GM12891 (cell line): Measurements from ENCODE around the gene NDUFA6.
"Not testable (repeated sequence)": the region's sequence is repeated elsewhere in the genome, so short reads cannot be mapped to it uniquely, and the experiment has no call there.

Source experiments
- DNase-seq: peaks from one replicate; pipeline ENCODE4 v3.0.0; 2011; ENCODE audit warnings: low spot score; ENCODE audit not compliant: insufficient read length
- FAIRE-seq: peaks from 2 replicates; lab custom pipeline; 2011; peaks lifted over from hg19 to GRCh38; lab: Jason Lieb, UNC
- PAX5 ChIP-seq: IDR thresholded peaks from 2 replicates; pipeline ENCODE4 v1.6.1; 2011; ENCODE audit warnings: low read length, moderate library complexity, mild to moderate bottlenecking; ENCODE audit not compliant: insufficient read depth, severe bottlenecking
- POLR2A ChIP-seq: IDR thresholded peaks from 2 replicates; pipeline ENCODE4 v1.6.1; 2011; ENCODE audit warnings: low read depth, low read length, control low read depth
- POLR2AphosphoS5 ChIP-seq: IDR thresholded peaks from 2 replicates; pipeline ENCODE4 v1.6.1; 2011; ENCODE audit warnings: low read depth, low read length, control low read depth
- POU2F2 ChIP-seq: IDR thresholded peaks from 2 replicates; pipeline ENCODE4 v1.6.1; 2011; ENCODE audit warnings: low read depth, mild to moderate bottlenecking, control low read depth, low read length, moderate library complexity
- SPI1 ChIP-seq: IDR thresholded peaks from 2 replicates; pipeline ENCODE4 v1.6.1; 2011; ENCODE audit warnings: low read depth, low read length, control low read depth
- TAF1 ChIP-seq: IDR thresholded peaks from 2 replicates; pipeline ENCODE4 v1.6.1; 2011; ENCODE audit warnings: low read depth, low read length, control low read depth

The NDUFA6 gene

DNA sequence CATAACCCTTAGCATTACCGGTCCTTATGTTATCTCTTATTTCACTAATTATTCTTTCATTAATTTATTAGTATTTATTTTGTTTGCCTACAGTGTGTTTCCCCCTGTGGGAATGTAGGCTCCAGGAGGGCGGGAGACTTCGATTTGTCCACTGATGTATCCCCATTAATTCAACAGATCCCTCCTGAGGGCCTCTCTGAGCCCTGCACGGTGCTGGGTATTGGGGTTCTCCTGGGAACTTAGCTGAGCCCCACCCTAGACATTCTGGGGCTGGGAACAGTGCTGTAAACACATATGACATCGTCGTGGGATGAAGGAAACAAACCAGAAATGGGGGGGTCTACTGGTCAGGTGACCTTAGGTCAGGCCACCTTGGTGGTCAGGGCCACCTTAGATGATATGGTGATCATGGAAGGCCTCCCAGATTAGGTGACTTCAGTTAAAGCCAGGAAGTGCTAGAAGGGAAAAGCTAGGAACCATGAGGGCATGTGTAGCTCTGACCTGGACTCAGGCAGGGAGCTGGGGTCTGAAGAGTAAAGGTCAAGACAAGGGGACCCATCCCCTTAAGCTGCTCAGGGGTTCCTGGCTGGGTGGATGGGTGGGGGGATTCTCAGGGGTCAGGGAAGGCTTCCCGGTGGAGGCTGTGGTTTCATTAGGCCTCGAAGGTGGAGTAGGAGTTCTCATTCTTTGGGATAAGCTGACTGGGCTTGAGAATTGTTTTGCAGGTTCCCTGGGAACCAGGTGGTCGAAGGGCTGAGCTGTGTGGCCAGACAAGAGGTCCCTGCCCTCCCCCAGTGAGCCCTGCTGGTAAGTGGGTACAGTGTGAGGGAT is 15.5 kb downstream of the NDUFA6 start:
- DNase-seq: no peak
- TF ChIP-seq SPI1: no peak
- no peak for TF ChIP-seq TAF1
- TF ChIP-seq PAX5: no peak
- no peak for TF ChIP-seq POLR2AphosphoS5
- TF ChIP-seq POU2F2: no peak
- TF ChIP-seq POLR2A: no peak
- peak; percentile 41 for FAIRE-seq

DNA sequence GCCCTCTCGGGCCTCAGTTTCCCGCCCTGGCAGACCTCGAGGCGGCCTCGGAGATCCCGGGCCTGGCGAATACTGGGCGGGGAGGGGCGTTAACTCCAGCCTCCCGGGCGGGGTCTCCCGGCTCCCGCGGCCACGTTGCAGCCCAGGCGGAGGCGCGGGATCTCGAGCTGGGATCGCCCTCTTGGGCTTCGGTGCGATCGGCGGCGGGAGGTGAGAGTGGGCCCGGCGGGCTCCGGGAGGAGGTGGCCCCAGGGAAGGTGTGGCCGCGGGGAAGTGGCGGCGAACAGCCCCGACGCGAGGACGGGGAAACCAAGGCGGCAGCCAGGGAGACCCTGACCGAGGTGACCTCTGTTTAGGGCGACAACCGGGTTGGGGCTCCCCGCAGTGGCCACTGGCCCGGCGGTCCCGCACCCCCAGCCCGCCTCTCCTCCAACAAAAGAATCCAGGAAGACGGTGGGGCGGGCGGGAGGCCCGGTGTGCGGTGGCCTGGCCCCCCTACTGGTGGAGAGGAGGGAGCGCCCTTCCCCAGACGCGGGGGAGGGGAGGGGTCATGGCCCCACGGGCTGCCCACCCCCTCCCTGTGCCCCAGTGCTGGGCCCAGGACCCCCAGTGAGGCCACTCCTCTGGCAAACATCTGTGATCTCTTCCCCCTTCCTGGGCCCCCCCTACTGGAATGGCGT is 16.3 kb downstream of the NDUFA6 start, which contains the start of gene PHETA2:
TSS of gene PHETA2 (plus strand) at position 117 of the 680 bp plus-strand sequence. CDS start 3,046 bp downstream, outside the sequence.
- TF ChIP-seq PAX5 (no peak), POLR2A (no peak), SPI1 (no peak), POLR2AphosphoS5 (no peak), TAF1 (no peak), POU2F2 (no peak)
- DNase-seq: no peak
- FAIRE-seq: peak; percentile 51

DNA sequence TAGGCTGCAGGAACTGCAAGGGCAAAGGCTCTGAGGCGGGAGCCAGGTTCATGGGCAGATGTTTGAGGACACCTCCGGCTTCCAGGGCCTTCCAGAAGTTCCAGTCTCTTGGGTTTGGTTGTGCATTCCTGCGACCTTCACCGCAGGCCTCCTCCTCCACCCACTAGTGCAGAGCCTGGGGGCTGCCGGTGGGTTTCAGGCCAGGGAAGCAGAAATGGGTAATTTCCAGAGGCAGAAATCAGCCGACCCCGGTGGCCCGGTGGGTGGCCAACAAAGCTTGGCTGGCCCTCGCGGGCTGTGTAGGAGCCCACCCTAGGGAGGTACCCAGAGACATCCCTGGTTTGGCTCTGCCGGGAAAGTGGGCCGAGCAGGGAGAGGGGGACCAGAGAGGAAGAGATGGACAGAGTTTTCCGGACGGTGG is 16.9 kb downstream of the NDUFA6 start:
- FAIRE-seq (no peak), DNase-seq (no peak)
- TF ChIP-seq SPI1 (no peak), TAF1 (no peak), PAX5 (no peak), POLR2AphosphoS5 (no peak), POLR2A (no peak), POU2F2 (no peak)

DNA sequence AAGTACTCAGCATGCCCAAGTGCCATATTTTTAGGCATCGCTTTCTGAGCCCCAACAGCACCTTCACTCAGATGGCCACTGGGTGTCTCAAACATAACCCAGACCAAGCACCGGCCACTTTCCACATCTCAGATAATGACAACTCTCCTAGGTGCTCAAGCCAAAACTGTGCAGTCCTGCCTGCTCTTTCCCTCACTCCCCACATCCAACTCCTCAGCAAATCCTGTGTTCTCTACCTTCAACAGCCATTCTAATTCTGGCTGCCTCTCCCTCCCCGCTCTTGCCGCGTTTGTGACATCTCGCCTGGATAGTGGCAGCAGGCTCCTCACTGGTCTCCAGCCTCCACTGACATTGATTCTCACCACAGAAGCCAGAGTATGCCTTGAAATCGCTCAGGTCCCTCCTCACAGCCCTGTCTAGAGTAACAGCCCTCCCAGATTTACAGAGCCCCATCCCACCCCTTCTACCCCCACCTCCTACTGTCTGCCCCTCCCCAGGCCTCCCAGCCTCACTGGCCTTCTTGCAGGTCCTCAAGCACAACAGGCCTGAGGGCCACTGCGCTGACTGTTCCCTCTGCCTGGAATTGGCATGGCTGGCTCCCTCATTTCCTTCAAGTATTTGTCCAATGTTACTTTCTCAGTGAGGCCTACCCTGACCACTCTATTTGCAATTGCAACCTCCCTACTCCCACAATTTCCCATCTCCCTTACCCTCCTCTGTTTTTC is 17.8 kb downstream of the NDUFA6 start:
- TF ChIP-seq POU2F2: no peak
- no peak for TF ChIP-seq TAF1
- TF ChIP-seq POLR2AphosphoS5: no peak
- no peak for TF ChIP-seq SPI1
- TF ChIP-seq PAX5: no peak
- TF ChIP-seq POLR2A: no peak
- no peak for DNase-seq
- peak; percentile 23 for FAIRE-seq

DNA sequence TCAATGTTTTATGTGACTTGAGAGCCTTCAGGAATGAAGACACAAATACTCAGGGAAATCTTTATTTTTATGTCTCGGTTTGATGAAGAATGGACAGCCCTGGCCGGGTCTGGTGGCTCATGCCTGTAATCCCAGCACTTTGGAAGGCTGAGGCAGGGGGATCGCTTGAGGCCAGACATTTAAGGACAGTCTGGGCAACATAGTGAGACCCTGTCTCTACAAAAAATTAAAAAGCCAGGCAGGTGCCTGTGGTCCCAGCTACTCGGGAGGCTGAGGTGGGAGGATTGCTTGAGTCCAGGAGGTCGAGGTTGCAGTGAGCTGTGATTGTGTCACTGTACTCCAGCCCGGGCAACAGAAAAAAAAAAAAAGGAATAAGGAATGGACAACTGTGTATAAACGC is 19.1 kb downstream of the NDUFA6 start:
- DNase-seq: not testable (repeated sequence)

DNA sequence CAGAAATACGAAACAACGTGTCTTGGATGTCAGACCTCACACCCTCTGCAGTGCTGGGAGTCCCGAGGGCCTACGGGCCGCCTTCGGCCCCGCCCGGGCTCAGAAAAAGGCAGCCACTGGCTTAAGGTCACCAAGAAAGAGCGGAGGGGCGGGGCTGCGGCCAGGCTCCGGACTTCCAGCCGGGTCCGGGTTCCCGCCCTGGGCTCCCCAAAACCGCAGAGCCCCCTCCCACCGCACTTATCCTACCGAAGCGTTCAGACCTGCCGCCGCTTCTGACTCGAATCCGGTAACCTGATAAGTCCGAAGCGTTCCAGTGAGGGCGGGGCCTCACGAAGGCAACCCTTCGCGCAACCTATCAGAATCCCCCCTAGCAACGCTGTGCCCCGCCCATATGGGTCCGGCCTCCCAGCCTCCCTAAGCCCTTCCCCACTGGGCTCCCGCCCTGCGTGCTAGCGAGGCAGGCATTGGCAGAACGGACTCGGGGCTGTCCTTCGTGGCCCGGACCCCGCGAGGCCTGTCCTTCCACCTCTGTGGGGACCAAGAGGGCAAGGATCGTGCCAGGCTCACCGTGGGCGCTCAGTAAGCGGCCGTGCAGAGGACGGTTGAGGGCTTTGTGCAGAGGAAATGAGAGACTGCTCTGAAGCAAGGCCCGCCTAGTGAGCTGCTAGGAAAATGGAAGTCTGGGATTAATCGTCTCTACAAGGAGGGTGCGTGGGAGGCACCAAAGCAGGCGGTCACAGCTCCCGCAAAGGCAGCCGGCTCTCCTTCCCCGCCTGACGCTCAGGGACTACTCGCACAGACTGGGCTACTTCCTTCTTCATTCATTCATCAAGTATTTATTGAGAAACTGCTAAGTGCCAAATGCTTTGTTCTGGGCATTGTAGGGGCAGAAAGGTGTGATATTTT is 19.8 kb downstream of the NDUFA6 start, which contains the start of gene NAGA:
TSS of gene NAGA (minus strand) at position 296 of the 906 bp plus-strand sequence. CDS start 515 bp downstream, outside the sequence.
- FAIRE-seq: peak; percentile 99
- DNase-seq: peak; percentile 96
- peak; percentile 4; the same call in 1 of the 2 replicates for TF ChIP-seq SPI1
- TF ChIP-seq POLR2AphosphoS5: peak; percentile 66
- no peak for TF ChIP-seq PAX5

More for the DNA sequence above, 19.1 kb downstream of the NDUFA6 start:
- not testable (repeated sequence) for FAIRE-seq

DNA sequence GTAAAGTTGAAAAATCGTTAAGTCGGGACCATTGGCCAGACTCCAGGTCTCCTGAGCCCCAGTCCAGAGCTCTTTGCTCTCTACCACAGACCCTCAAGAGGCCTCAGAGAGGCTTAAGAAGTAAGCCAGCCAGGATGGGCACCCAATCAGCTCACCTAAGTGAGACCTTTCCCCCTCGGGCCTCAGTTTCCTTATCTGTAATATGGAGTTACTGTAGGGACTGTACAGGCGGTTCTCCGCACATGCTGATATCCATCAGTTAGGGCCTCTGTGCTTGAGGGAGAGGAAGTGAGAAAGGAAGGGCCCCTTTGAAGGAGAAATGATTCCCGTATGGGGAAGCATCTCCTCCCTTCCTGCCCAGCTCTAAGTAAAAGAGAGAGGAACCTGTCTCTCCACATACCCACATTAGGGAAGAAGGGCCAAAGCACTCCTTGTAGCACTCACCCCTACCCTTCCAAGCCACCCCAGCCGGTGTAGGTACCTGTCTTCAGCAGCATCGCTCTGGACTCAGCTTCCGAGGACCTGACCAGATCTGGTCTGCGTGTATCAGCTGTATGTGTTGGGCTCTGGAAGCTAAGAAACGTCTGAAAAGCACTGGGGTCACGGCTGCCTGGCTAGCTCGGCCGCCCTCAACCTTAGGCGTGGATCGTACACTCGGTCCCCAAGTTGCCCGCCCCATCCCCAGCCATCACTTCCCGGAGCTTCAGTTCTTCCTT is 20.6 kb downstream of the NDUFA6 start:
- DNase-seq: peak; percentile 38
- FAIRE-seq: no peak

DNA sequence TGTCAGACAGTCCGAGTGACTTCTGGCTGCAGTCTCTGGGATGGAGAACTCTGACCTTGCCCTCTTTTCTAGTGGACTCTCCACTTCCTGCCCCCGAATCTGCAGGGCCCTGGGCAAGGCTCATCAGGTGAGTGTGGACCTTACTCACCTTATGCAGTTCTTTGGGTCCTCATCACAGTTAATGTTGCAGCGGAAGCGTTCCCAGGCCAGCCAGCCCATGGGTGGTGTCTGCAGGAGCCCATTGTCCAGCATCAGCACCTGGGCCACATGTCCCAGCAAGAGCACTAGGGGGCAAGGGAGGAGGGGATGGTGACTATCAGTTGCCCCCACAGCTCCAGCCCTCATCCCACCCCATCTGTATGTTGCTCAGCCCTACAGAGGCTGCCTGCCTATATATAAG is 22.3 kb downstream of the NDUFA6 start:
- no peak for DNase-seq
- no peak for FAIRE-seq
- TF ChIP-seq PAX5: no peak
- no peak for TF ChIP-seq POLR2AphosphoS5
- TF ChIP-seq POU2F2: no peak
- no peak for TF ChIP-seq SPI1
- TF ChIP-seq POLR2A: no peak
- TF ChIP-seq TAF1: no peak

More for the DNA sequence above, 20.6 kb downstream of the NDUFA6 start:
- TF ChIP-seq SPI1: peak; percentile 75
- TF ChIP-seq PAX5: no peak
